ENCODE measurements around the gene KBTBD6. TPM values are rescaled to one million over a fixed set of nuclear protein-coding genes. Genes with fewer than 3 reads are reported as not detected.
"Not testable (repeated sequence)": the region's sequence is repeated elsewhere in the genome, so short reads cannot be mapped to it uniquely, and the experiment has no call there.

The KBTBD6 gene
- polyA plus RNA-seq, 1 of the 3 experiments (the other 2 are of a cell fraction): 1.9 TPM

GRCh38 chr13:41131660-41132511, 716 bp downstream of the KBTBD6 start:
- H3F3A ChIP-seq (replicated peaks; ENCODE audit: insufficient read depth); DNase-seq; H4K20me1 ChIP-seq (ENCODE audit: insufficient read depth); H3K27me3 ChIP-seq (ENCODE audit: insufficient read depth); H3K9me3 ChIP-seq; H3K9me2 ChIP-seq: not testable (repeated sequence)
- CTCF ChIA-PET: interaction anchor here (1.0 kb wide), 1 partner anchor 210 kb away, joined by 3 read pairs; no protein-coding TSS in a partner anchor
- 36% methylated on average over 23 of the region's 48 CpGs for WGBS (ENCODE audit: low lambda C conversion rate)
- peak overlapping the region; percentile 67 to 86 for H3K27ac ChIP-seq (ENCODE audit: low read depth in 2 of 2, low read length in 1 of 2)
- H3K4me2 ChIP-seq: peak overlapping the region; percentile 86
- POLR2A ChIA-PET: interaction anchor here (1.0 kb wide), 1 partner anchor 71 kb away, joined by 3 read pairs; no protein-coding TSS in a partner anchor
- peaks cover 7 to 23% of the 10 kb centered on the region in 2 experiments; a peak in 3 of 4 replicates for H3K4me1 ChIP-seq (ENCODE audit: control insufficient read depth in 1 of 2, insufficient read depth in 2 of 2, low read depth in 1 of 2, low read length in 1 of 2)
- peak overlapping the region; percentile 83; the same call in 1 of the 2 replicates for H2AFZ ChIP-seq (ENCODE audit: low read depth)
- H3K36me3 ChIP-seq (replicated peaks in 1 of 2; ENCODE audit: control insufficient read depth in 1 of 2, insufficient read depth in 2 of 2, low read length in 1 of 2): peaks cover 7 to 12% of the 10 kb centered on the region in 2 experiments
- peak overlapping the region; percentile 86 for H3K9ac ChIP-seq
- H3K4me3 ChIP-seq (ENCODE audit: low read depth in 2 of 2, low read length in 1 of 2): peak overlapping the region; percentile 64 to 72
- H3K79me2 ChIP-seq (ENCODE audit: insufficient read depth): peaks cover 44% of the 10 kb centered on the region

DNA sequence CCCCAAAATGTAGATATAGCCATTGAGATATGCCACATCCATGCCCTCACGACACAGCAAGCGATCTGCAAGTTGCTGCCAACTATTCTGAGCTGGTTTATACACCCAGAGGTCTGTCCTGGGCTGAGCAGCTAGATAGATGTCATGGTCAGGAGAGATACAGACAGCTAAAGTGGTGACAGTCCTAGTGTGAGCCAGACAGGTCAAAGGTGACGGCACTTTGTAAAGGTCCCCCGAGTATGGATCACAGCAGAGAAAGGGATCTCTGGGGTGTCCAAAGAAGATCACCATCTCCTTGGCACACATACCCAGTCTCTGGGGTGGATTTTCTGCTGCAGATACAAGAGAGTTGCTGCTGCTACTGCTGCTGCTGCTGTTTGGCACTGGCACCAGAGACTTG, 1.4 kb downstream of the KBTBD6 start:
- H3K9me2 ChIP-seq; H4K20me1 ChIP-seq (ENCODE audit: insufficient read depth); H3K27me3 ChIP-seq (ENCODE audit: insufficient read depth); H2AFZ ChIP-seq (ENCODE audit: low read depth); POLR2A ChIA-PET; H3K9ac ChIP-seq; CTCF ChIA-PET; DNase-seq; H3K27ac ChIP-seq (ENCODE audit: low read depth in 2 of 2, low read length in 1 of 2); H3F3A ChIP-seq (replicated peaks; ENCODE audit: insufficient read depth); H3K9me3 ChIP-seq: not testable (repeated sequence)
- peaks cover 7 to 23% of the 10 kb centered on the region in 2 experiments; a peak in 3 of 4 replicates for H3K4me1 ChIP-seq (ENCODE audit: control insufficient read depth in 1 of 2, insufficient read depth in 2 of 2, low read depth in 1 of 2, low read length in 1 of 2)
- peak overlapping the region; percentile 36 for H3K4me2 ChIP-seq
- WGBS (ENCODE audit: low lambda C conversion rate): 86% methylated on average over 4 of the region's 4 CpGs
- H3K4me3 ChIP-seq (ENCODE audit: low read depth in 2 of 2, low read length in 1 of 2): peak overlapping the region in 1 of 2 experiments; percentile 72; a peak in 2 of 4 replicates
- H3K36me3 ChIP-seq (replicated peaks in 1 of 2; ENCODE audit: control insufficient read depth in 1 of 2, insufficient read depth in 2 of 2, low read length in 1 of 2): peaks cover 10 to 12% of the 10 kb centered on the region in 2 experiments
- H3K79me2 ChIP-seq (ENCODE audit: insufficient read depth): peaks cover 44% of the 10 kb centered on the region

GRCh38 chr13:41130356-41130755, 2.2 kb downstream of the KBTBD6 start:
- H2AFZ ChIP-seq (ENCODE audit: low read depth): no peak overlapping the region
- WGBS (ENCODE audit: low lambda C conversion rate): 97% methylated on average over 3 of the region's 3 CpGs

More at GRCh38 chr13:41130356-41130755, 2.2 kb downstream of the KBTBD6 start:
- Histone ChIP-seq H3K9ac (no peak overlapping the region), H3K4me3 (ENCODE audit: low read depth in 2 of 2, low read length in 1 of 2) (peak overlapping the region; percentile 14 to 72; a peak in 3 of 4 replicates), H3K9me3 (no peaks in the 10 kb centered on the region), H4K20me1 (ENCODE audit: insufficient read depth) (no peaks in the 10 kb centered on the region), H3K79me2 (ENCODE audit: insufficient read depth) (peaks cover 44% of the 10 kb centered on the region), H3K27ac (ENCODE audit: low read depth in 2 of 2, low read length in 1 of 2) (no peak overlapping the region), H3K36me3 (replicated peaks in 1 of 2; ENCODE audit: control insufficient read depth in 1 of 2, insufficient read depth in 2 of 2, low read length in 1 of 2) (peaks cover 11 to 12% of the 10 kb centered on the region in 2 experiments), H3F3A (replicated peaks; ENCODE audit: insufficient read depth) (peaks cover 6% of the 10 kb centered on the region), H3K4me1 (ENCODE audit: control insufficient read depth in 1 of 2, insufficient read depth in 2 of 2, low read depth in 1 of 2, low read length in 1 of 2) (peaks cover 7 to 23% of the 10 kb centered on the region in 2 experiments; a peak in 3 of 4 replicates), H3K4me2 (peak overlapping the region; percentile 36), H3K9me2 (no peaks in the 10 kb centered on the region), H3K27me3 (ENCODE audit: insufficient read depth) (no peaks in the 10 kb centered on the region)
- CTCF ChIA-PET: no interaction called here
- no peak for TF ChIP-seq CTCF (IDR thresholded peaks at IDR 0.05)
- POLR2A ChIA-PET: no interaction called here
- DNase-seq: no peak
